Panc1 (cell line): ENCODE results near the gene CDKN2D. TPM values are rescaled to one million over a fixed set of nuclear protein-coding genes. Genes with fewer than 3 reads are reported as not detected.
"Not testable (repeated sequence)": the region's sequence is repeated elsewhere in the genome, so short reads cannot be mapped to it uniquely, and the experiment has no call there.

Source experiments
- ATAC-seq: fragments of 200-7000 bp; cut with Tn5 transposase; 2 replicates; pipeline ENCODE4 v1.9.1; 2020; ENCODE audit warnings: mild to moderate bottlenecking, moderate library complexity
- BruUV-seq: library from RNA; stranded (reverse); fragments of 400-500 nt; replicated peaks from 2 replicates; lab custom pipeline; 2021; lab: Mats Ljungman, UMichigan
- CTCF ChIA-PET: fragments of 300-600 bp; sonication (Branson Sonifier 250); formaldehyde crosslinking; loops from one replicate; lab custom pipeline; 2022; ENCODE audit warnings: antibody characterized with exemption; lab: Charles Lee
- POLR2A ChIA-PET: fragments of 300-600 bp; sonication (Branson Sonifier 250); formaldehyde crosslinking; loops from one replicate; lab custom pipeline; 2022; ENCODE audit warnings: antibody characterized with exemption; lab: Charles Lee
- DNase-seq: peaks from one replicate; pipeline ENCODE4 v3.0.0-alpha.2; 2010; ENCODE audit warnings: low read depth, low spot score
- H3K27ac ChIP-seq: 2 replicates; pipeline ENCODE4 v1.5.1; 2011; ENCODE audit warnings: mild to moderate bottlenecking, low read length, inconsistent platforms
- H3K27me3 ChIP-seq: fragments of 200-500 bp; sonication (Bioruptor generic); 2 replicates; pipeline ENCODE4 v1.6.0; 2014; ENCODE audit warnings: low read length, inconsistent platforms; ENCODE audit not compliant: control insufficient read depth, insufficient read depth
- H3K36me3 ChIP-seq: fragments of 200-500 bp; sonication (Bioruptor generic); 2 replicates; pipeline ENCODE4 v1.5.1; 2014; ENCODE audit warnings: inconsistent platforms, mild to moderate bottlenecking, low read length, moderate library complexity; ENCODE audit not compliant: control insufficient read depth, insufficient read depth
- H3K4me1 ChIP-seq: 2 replicates; pipeline ENCODE4 v1.5.1; 2011; ENCODE audit warnings: inconsistent platforms, mild to moderate bottlenecking, low read length, moderate library complexity; ENCODE audit not compliant: control insufficient read depth, insufficient read depth
- H3K4me3 ChIP-seq, 2 experiments: 2 replicates each; pipeline ENCODE4 v1.5.1; 2011 to 2012; ENCODE audit warnings: low read depth in 2 of 2, low read length in 2 of 2, mild to moderate bottlenecking in 2 of 2, inconsistent platforms in 1 of 2, moderate library complexity in 1 of 2
- H3K9me3 ChIP-seq: fragments of 200-500 bp; sonication (Bioruptor generic); 2 replicates; pipeline ENCODE4 v1.5.1; 2014; ENCODE audit warnings: low read depth, mild to moderate bottlenecking, inconsistent platforms, low read length, moderate library complexity; ENCODE audit not compliant: control insufficient read depth, insufficient read depth
- CTCF ChIP-seq: fragments of 450-650 bp; IDR thresholded peaks from 2 replicates; pipeline ENCODE4 v1.5.1; 2017; ENCODE audit warnings: mild to moderate bottlenecking
- POLR2AphosphoS5 ChIP-seq: IDR thresholded peaks from 2 replicates; pipeline ENCODE4 v1.6.1; 2012; ENCODE audit warnings: mild to moderate bottlenecking, low read depth, low read length, moderate library complexity
- REST ChIP-seq, 2 experiments: IDR thresholded peaks; 2 replicates each; pipeline ENCODE4 v1.6.1; 2011 to 2012; ENCODE audit warnings: low read depth in 2 of 2, control low read depth in 1 of 2, low read length in 1 of 2, mild to moderate bottlenecking in 1 of 2, moderate library complexity in 1 of 2; ENCODE audit not compliant: insufficient read depth in 1 of 2
- SIN3A ChIP-seq: IDR thresholded peaks from 2 replicates; pipeline ENCODE4 v1.6.1; 2012; ENCODE audit warnings: low read depth, mild to moderate bottlenecking, low read length, moderate library complexity, borderline replicate concordance; ENCODE audit not compliant: insufficient read depth
- TCF7L2 ChIP-seq: IDR thresholded peaks from 2 replicates; pipeline ENCODE4 v1.6.1; 2011; ENCODE audit warnings: mild to moderate bottlenecking, low read depth, low read length, inconsistent platforms
- in situ Hi-C: cut with HindIII; loops from 2 replicates; pipeline ENCODE4 v1.10.0; 2016; ENCODE audit warnings: low sequenced_read_pairs, low pct_unique_long_range_greater_than_20kb
- intact Hi-C: fragments of 100-400 bp; cut with micrococcal nuclease; formaldehyde crosslinking; loops from one replicate; pipeline ENCODE4 v1.10.0; 2022; ENCODE audit not compliant: unreplicated experiment
- total RNA-seq: library from RNA; stranded (reverse); gene quantifications from one replicate; pipeline ENCODE4 v1.2.1, GENCODE V29; 2021; ENCODE audit not compliant: unreplicated experiment

CDKN2D gene
- total RNA-seq, 1 experiment from 2014 or later = 7.3 TPM

- BruUV-seq = no TSS peak
- H3K27me3 ChIP-seq = no peaks in the 10 kb centered on the region
- ChIA-PET CTCF (no interaction called here), POLR2A (no interaction called here)
- DNase-seq (no peak), ATAC-seq (no peak)
- no peaks in the 10 kb centered on the region for H3K36me3 ChIP-seq
- TF ChIP-seq SIN3A (no peak), TCF7L2 (no peak), REST (IDR thresholded peaks at IDR 0.05; ENCODE audit: insufficient read depth in 1 of 2, low read depth in 2 of 2, low read length in 1 of 2) (no peak), CTCF (no peak), POLR2AphosphoS5 (no peak)
- peaks cover 5% of the 10 kb centered on the region; the same call in 1 of the 2 replicates for H3K4me1 ChIP-seq
- H3K4me3 ChIP-seq = no peak overlapping the region
- intact Hi-C loops = no loop called here
- in situ Hi-C loops = no loop called here
- no peak overlapping the region for H3K27ac ChIP-seq
- no peaks in the 10 kb centered on the region for H3K9me3 ChIP-seq
Observed at GRCh38 chr19:10574462-10574861, 5.7 kb upstream of the CDKN2D start.

GRCh38 chr19:10573793-10574192, 5.0 kb upstream of the CDKN2D start:
- intact Hi-C loops, POLR2A ChIA-PET, H3K4me3 ChIP-seq, H3K27ac ChIP-seq, ATAC-seq, H3K4me1 ChIP-seq, in situ Hi-C loops, BruUV-seq, H3K9me3 ChIP-seq, H3K27me3 ChIP-seq, DNase-seq, H3K36me3 ChIP-seq: not testable (repeated sequence)
- CTCF ChIA-PET = interaction anchor here (0.6 kb wide), 1 partner anchor 52 kb away, joined by 3 read pairs; no protein-coding TSS in a partner anchor

GRCh38 chr19:10568062-10568825, 535 bp downstream of the CDKN2D start:
- DNase-seq (no peak), ATAC-seq (peak; percentile 34)
- Histone ChIP-seq H3K36me3 (no peaks in the 10 kb centered on the region), H3K27me3 (no peaks in the 10 kb centered on the region), H3K4me1 (peaks cover 23% of the 10 kb centered on the region), H3K9me3 (no peaks in the 10 kb centered on the region), H3K4me3 (peak overlapping the region; percentile 60 to 69), H3K27ac (peak overlapping the region; percentile 65)
- ChIA-PET POLR2A (interaction anchor here (0.9 kb wide), 1 partner anchor 168 kb away, joined by 3 read pairs; no protein-coding TSS in a partner anchor), CTCF (interaction anchor here (0.8 kb wide), 1 partner anchor 52 kb away, joined by 4 read pairs; no protein-coding TSS in a partner anchor)
- no TSS peak for BruUV-seq
- TF ChIP-seq SIN3A (0 out of 2 replicates have a peak, but pooled peaks have one; percentile 36), CTCF (no peak), TCF7L2 (no peak)
- intact Hi-C loops (loop anchor here (5.0 kb wide), 1 partner anchor 129 kb away; no protein-coding TSS in a partner anchor), in situ Hi-C loops (no loop called here)
